Activated CD4-positive, alpha-beta T cell treated with anti-CD3 and anti-CD28 coated beads, Interleukin-2, amount 50 U/mL, for 16 hours (primary cell): Measurements from ENCODE around the gene MFSD2A.
"Not testable (repeated sequence)": the region's sequence is repeated elsewhere in the genome, so short reads cannot be mapped to it uniquely, and the experiment has no call there.

Source experiments
- DNase-seq: peaks from one replicate; pipeline ENCODE4 v3.0.0-alpha.2; 2020

MFSD2A gene

DNA sequence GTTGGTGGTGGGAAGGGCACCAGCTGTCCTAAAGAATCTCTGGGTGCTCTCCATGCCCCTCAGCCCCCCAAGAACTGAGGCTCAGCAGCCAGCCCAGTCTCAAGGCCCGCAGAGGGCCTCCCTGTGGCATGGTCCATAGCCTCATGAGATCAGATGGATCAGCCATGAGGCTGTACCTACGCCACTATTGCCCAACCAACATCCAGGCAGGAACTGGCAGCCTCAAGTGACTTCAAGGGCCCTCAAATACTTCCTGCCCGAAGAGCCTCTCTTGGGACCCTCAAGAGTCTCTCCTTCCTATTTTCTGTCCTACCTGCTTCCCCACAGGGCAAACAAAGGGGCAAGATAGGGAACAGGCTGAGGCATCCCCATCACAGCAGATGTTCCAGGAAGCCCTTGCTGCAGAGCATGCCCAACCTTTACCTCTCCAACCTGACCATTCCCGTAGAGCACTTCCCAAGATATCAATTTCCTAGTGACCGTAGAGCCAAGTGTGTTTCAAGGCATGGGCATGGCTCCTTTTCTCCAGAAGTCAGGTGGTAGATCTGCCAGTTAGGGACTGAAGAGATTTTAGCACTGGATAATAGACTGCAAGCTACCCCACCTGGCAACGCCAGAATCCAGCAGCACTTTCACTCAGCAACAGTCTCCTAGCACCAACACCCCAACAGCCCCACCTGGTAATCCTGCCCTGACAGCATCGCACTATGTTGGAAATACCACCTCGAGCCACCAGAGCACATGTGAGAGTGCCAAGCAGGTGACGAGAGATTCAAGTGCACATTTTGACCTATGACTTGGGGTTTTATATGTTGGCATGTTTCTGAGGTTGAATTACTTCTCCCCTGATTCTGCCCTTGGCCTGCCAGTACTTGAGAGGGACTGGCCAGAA, 13.7 kb upstream of the MFSD2A start:
- no peak for DNase-seq

DNA sequence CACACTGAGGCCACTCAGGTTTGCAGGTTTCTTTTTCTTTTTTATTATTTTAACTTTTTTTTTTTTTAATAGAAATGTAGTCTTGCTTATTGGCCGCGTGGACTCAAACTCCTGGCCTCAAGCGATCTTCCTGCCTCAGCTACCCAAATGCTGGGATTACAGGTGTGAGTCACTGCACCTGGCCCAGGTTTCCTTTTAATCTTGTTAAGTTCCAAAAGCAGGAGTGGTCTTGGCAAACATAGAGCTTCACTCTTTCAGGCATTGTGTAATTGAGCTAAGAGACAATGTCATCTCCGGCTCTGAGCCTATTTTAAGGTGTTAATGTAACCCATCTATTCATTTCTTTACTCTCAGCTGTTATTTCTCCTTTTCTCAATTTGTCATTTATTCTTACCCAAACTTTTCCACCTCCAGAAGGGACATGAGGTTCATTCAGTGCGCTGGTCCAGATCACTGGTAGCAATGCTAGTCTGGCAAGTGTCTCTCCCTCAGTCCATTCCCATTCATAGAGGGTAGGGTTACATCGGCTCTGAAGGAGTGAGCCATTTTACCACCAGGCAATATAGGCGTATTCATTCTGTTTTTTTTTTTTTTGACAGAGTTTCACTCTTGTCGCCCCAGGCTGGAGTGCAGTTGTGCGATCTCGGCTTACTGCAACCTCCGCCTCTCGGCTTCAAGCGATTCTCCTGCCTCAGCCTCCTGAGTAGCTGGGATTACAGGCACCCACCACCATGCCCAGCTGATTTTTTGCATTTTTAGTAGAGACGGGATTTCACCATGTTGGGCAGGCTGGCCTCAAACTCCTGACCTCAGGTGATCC, 11.3 kb upstream of the MFSD2A start:
- no peak for DNase-seq

DNA sequence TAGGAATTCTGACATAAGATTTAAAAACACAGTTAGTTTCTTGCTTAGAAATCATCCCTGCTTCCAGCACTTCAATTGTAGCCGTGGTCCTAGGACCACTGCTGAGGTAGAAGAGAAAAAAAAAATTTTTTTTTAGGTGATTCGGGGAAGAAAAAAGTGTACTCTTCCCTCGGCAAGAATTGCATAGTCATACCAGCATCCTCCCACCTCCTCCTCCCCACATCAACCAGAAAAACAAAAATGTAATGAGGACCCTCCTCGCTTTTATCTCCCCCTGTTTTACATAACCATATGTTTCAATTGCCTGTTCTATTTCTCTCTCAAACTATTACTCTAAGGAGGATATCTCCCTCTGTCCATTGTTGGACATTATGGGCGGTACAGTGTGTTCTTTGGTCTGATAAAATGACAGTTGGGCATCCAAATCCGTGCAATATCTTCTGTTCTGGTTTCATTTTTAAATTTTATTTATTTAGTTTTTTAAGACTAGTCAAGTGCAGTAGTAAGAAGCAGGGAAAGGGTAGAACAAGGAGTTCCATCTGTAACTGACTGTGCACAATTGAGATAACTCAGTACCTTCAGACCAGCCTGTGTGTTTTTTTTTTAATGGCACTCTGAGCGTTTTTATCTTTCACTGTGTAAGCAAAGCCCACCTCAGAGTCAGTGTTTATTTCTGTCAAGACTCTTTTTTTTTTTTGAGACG, 10.4 kb upstream of the MFSD2A start:
- no peak for DNase-seq

DNA sequence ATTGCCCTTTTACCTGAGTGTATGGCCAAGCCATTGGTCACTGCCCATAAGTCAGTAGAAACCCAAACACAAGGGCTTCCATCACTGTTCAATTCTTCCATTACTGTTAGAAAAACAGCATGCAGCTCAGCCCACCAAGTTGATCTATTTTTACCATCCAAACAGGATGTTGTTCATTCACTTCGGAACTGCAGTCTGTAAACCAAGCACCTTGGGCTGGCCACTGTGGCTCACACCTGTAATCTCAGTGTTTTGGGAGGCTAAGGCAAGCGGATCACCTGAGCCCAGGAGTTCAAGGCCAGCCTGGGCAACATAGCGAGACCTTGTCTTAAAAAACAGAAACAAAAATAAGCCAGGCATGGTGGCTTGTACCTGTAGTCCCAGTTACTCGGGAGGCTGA, 8.7 kb upstream of the MFSD2A start:
- no peak for DNase-seq

DNA sequence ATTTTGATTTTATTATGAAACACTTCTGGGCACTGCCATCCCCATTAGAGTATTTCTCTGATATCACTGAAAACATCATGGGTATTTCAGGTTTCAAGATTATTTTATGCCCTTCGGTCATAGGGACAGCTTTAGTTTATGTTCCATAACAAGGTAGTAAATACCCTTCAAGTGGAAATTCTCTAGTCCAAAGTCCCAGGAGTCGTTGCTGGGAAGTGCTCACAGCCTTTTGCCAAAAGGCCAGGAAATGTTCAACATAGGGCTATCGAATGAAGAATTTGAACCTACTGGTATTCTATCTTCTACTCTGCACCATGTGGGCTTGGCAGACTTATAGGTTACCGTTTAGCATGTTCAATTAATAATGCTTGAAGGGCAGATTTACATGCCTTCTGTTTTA, 7.7 kb upstream of the MFSD2A start:
- no peak for DNase-seq

DNA sequence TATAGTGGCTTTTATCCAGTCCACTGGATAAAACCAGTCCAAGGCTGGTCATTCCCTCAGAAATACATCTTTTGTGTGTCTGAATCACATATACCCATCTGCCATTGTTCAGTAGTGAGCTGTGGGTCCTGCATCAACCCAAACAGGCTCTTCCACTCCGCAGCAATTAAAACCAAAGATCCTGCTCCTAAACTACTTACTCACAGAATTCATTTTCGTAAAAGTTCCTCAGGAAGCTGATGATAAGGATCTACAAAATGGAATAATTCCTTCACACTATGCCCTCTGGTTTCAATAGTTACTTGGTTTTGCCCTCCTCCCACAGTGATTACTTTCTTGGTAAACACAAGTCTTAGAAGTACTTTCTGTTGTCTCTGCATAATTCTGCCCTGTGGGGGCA, 5.1 kb upstream of the MFSD2A start:
- no peak for DNase-seq

DNA sequence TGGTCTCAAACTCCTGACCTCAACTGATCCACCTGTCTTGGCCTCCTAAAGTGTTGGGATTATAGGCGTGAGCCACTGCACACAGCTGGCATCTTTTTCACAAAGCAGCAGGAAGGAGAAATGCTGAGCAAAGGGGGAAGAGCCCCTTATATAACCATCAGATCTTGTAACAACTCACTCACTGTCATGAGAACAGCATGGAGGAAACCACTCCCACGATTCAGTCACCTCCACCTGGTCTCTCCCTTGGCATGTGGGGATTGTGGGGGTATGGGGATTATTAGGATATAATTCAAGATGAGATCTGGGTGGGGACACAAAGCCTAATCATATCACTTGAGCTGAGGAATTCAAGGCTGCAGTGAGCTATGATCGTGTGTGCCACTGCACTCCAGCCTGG, 3.0 kb upstream of the MFSD2A start:
- DNase-seq, result no peak

DNA sequence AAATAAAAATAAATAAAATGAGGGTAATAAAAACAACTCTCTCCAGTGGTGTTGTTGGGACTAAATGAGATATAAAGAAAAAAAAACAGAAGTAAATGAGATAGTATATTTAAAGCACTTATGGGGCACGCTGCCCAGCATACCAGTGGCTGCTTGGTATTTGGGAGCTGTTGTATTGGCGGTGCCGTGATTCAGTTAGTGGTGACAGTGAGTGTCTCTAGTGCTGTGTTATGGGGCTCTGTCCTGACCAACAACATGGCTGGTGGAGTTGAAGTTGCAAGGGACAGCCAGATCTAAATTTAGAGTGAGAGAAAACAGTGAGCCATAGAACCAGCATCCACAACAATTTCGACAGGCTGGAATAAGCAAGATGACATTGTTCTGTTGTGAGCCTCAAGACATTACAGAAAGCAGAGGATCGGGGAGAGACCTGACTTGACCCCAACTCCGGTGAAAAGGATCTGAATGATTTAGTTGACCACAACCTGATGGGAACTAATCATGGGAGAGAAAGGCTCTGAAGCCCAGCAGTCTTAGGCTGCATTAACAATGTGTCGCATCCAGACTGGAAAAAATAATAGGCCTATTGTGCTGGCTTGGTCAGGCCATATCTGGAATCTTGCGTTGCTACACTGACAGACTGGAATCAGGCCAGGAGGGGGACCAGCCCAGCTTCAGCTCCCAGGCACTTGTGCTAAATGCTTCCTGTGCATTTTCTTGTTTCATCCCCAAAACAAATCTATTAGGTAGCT, 2.4 kb upstream of the MFSD2A start:
- DNase-seq, result no peak

DNA sequence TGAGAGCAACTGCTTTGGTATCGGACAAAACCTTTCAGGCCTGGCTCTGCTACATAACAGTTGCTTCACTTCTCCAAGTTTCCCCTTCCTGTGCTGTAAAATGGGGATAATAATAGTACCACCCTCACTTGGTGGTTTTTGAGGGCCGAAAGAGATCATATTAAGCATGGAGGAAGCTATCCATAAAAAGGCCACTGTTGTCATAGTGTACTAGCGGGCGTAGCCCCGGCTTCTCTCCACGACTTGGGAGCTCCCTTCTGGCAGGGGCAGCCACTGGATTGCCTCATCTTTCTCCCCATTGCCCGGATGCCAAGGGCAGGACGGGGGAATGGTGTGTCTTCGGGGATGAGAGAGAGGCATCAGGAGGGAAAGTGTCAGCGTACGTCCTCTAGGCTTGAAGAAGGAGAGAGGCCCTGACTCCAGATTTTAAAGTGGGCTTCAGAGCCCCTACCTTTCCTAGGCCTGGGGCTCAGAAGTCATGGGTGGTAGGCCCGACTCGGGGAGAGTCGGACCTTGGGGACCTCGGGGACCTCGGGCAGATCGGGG, 548 bp upstream of the MFSD2A start:
- DNase-seq, result no peak

DNA sequence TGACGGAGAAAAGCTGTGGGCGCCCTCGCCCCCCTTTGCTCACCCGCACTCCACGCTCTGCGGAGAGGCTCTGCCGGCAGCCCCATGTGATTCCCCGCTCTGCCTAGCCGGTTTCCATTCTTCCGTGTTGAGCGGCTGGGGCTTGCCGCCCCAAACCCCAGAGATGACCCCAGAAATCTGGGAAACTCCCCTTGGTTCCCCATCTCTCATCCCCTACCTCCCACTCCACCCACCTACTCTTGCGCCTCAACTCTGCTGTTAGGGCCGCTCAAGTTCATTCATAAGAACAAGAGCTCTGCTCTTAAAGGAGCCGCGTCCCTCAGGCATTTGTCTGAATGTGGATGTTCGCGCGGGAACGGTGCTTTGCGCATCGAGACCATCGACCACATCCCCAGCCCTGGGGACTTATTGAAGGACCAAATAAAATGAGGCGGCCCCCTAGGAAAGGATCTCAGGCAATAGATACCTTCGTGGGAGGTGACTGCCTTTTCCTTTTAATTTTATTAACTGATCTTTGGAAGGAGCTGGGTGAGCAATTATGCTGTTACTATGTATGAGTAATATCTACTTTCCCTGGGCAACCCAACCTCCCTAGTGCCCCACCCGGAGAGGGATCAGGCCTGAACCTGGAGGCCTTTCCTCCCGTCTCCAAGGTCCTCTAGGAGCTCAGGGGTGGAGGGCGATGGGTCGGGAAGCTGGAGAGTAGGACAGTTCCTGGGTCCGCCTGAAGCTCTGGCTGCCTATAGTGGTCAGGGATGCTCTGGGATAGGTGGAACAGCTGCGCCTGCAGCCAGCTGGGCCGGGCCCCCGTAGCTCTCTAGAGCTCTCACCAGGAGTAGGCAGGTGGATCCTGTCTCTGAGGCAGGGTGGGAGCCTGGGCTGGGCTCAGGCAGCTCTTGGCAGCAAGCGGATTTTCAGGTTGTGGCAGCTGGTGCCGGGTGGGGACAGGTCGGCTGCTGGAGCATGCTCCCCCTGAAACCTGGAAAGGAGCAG, 898 bp downstream of the MFSD2A start:
- DNase-seq, result peak; percentile 63

DNA sequence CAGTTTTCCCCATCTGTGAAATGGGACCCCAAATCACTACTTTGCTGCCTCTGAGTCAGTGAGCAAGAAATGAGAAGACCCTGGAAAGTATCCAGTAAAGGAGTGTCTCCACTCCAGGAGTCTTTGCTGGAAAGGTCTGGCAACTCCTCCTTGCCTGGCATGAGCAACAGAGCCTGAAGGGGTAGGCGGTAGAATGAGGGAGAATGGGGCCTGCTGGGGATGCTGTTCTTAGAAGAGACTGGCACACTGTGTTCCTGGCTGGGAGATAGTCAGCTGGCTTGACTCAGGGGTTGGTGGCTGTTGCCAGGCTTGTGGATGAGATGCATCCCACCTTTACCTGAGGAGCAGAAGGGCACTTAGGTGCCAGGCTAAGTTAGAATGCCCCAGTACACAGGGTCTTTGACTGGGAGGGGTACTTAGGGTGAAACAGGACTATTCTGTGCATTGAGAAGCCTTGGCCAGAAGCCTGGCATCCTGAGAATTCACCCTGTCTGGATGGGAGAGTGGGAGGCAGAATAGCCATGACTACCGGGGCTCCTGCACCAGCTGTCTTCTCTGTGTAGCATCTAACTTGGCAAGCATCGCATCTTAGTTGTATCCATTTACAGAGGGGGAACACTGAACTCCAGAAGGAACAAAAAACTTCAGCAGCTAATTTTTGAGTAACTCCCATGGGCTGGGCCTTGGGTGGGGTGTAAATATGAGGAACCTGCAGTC, 2.5 kb downstream of the MFSD2A start:
- DNase-seq, result no peak

DNA sequence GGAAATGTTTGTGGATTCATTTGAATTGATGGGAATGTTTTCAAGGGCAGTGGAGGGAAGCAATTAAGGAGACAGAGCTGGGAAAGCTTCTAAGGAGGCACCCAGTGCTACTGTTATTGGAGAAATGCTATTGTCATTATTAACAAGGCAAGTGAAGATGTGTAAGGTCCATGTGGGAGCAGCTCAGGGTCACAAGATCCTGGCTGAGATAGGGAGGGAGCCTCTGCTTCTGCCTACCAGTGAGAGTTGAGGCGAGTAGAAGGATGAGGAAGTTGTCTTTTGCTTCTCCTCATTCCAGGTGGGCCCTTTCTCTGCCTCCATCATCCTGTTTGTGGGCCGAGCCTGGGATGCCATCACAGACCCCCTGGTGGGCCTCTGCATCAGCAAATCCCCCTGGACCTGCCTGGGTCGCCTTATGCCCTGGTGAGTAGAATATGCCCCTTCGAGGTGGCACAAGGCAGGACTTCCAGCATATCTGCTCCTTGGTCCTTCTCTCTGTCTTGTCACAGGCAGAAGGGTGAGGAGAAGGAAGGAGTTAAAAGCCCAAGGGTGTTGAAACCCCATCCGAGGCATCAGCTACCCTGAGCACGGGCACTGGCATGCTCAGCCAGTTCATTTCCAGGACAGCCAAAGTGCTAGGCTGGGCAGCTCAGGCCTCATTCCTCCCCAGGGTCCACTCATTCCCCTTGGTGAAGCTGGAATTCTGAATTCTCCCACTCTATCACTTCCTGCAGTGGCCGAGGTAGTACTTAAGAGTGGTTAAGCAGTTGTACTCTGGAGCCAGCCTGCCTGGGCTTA, 3.7 kb downstream of the MFSD2A start:
- no peak for DNase-seq

DNA sequence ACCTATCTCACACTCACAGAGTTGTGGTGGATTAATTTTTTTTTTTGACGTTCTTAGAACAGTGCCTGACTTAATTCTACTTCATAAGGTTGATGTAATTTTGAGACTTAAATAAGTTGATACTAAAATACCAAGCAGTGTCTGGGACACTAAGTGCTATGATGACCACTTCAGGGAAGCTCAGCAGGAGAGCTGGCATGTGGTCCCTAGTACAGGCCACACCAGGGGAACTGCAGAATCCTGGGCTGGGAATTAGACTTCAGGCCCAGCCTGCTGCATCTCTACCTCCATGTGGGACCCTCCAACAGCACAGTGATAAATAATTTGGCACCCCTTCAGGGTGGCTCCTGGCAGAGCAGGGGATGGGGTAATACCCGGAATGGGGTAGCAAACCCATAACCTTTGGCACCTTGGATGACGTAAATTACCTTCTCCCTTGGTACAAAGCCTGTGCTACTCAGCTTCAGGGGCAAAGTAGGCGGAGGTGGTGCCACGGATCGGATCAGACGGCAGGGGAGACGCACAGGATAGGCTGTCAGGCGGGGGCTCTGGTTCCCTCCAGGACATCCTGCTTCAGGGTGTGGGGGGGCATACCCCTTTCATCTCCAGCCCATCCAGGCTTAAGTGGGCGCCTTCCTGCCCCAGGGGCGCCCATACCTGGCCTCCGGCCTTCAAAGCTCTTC, 4.8 kb downstream of the MFSD2A start:
- DNase-seq, result no peak

DNA sequence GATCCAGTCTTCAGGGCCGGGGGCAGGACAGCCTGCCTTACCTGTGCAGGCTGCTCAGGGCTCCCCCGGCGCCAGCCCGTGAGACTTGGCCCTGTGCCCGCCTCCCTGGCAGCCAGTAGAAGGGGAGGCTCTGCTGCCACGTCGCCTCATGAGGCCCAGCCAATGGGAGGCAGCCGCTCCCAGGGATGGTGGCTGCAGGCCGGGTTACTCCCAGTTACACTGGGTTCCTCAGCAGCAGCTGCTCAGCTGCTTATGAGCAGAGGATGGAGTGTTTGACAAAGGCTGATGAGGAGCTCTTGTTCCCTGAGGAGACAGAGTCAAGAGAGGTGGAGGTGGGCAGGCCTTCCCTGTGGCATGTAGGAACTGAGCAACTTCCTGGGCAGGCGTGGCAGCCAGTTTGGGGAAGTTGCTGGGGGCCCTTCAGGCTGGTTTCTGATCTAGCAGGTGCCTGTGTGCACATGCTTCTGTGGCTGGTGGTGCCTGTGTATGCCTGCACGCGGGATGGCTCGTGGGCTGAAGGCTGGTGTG, 5.5 kb downstream of the MFSD2A start:
- peak; percentile 51 for DNase-seq

DNA sequence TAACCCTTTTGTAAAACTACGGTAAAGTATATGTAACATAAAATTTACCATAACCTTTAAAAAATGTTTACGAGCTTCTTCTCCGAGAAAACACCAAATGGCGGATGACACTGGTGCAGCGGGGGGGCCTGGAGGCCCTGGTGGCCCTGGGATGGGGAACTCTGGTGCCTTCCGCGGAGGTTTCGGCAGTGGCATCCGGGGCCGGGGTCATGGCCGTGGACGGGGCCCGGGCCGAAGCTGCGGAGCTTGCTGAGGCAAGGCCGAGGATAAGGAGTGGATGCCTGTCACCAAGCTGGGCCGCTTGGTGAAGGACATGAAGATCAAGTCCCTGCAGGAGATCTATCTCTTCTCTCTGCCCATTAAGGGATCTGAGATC, 7.5 kb downstream of the MFSD2A start:
- DNase-seq, result no peak

DNA sequence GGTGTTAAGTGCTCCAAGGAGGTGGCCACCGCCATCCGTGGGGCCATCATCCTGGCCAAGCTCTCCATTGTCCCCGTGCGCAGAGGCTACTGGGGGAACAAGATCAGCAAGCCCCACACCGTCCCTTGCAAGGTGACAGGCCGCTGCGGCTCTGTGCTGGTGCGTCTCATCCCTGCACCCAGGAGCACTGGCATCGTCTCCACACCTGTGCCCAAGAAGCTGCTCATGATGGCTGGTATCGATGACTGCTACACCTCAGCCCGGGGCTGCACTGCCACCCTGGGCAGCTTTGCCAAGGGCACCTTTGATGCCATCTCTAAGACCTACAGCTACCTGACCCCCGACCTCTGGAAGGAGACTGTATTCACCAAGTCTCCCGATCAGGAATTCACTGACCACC, 8.0 kb downstream of the MFSD2A start:
- DNase-seq, result not testable (repeated sequence)

DNA sequence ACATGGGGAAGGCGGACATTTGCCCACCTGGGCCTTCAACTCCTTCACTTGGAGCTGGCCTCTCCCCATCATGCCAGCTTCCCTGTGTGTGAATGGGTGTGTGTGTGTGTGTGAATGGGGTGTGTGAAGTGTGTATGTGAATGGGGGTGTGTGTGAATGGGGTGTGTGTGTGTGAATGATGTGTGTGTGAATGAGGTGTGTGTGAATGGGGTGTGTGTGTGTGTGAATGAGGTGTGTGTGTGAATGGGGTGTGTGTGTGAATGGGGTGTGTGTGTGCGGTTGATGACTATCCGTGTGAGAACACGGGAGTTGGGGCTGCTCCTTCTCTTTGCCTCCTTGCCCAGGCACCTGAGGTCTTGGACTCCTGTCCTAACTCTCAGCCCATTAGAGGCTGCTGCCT, 9.6 kb downstream of the MFSD2A start:
- DNase-seq, result no peak

DNA sequence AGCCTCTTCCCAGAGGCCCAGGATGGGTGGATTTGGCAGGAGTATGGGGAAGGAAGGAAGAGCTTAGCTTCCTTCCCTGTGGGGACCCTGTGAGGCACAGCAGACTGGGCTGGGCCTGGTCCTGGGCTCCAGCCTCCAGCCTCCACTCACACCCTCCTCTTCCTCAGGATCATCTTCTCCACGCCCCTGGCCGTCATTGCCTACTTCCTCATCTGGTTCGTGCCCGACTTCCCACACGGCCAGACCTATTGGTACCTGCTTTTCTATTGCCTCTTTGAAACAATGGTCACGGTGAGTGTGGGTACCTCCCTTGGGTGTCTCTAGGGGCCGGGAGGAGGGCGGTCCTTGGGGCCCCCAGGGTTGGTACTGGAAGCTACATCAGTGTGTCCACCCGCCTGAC, 10.1 kb downstream of the MFSD2A start:
- no peak for DNase-seq

DNA sequence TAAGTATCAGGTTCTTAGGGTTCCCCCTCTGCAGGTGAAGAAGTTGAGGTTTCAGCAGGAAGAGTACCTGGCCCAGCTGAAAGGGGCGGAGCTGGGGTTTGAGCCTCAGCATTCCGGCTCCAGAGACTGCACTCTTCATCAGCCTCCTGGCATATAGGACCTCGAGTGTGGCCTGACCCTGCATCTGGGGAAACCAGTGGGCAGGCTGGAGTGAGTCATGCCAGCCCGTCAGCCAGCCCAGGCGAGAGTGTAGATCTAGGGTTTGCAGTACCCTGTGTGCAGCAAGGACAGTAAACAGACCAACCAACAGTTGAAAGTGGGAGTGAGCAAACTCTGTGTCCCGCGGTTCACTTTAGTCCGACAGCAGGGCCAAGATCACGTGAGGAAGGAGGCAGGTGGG, 14.1 kb downstream of the MFSD2A start:
- DNase-seq, result no peak
